Measurements from ENCODE around the gene KLK2. TPM values are rescaled to one million over a fixed set of nuclear protein-coding genes. Genes with fewer than 3 reads are reported as not detected.
A peak's percentile ranks its signal among the peaks of the same experiment; 100 is the strongest.
"Not testable (repeated sequence)": the region's sequence is repeated elsewhere in the genome, so short reads cannot be mapped to it uniquely, and the experiment has no call there.

The KLK2 gene
- total and polyA plus RNA-seq, 7 experiments from 2014 or later, result not detected

DNA sequence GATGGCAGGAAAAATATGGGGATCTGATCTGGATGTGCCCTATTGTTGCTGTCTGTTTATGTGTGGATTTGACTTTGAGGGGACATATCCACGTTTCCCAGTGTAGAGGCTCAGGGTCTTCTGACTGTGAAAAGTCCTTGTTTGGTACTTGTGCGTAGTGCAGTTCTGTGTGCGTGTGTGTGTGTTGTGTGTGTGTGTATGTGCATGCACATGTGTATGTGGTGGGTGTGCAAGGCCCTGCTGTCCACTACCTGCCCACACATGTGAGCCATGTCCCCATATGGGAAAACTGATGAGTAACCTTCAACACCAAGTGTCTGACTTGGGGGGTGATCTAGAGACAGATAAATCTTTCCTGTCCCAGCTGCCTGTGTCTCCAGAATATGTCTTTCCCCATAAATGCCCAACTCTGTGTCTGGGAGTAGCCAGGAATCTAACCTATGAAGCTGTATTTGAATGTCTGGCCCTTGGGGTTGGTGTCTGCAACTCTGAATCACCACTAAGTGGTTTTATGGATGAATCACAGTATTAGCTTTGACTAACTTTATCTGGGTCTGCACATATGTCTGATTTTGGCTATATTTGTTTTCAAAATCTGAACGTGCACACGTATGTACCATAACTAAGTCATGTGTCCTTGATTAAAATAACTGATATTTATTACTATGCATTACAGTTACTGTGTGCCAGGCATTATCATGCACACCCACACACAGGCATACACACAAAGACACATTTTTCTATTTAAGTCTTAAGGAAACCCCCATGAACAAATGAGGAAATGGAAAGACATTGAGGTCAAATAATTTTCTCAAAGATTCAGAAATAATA is 17.4 kb downstream of the KLK2 start:
- POLR2A ChIA-PET, result no interaction called here
- no peak for ATAC-seq
- H3K27me3 Mint-ChIP-seq, result peaks cover 9 to 80% (median 41%) of the 10 kb centered on the region in 5 donors

DNA sequence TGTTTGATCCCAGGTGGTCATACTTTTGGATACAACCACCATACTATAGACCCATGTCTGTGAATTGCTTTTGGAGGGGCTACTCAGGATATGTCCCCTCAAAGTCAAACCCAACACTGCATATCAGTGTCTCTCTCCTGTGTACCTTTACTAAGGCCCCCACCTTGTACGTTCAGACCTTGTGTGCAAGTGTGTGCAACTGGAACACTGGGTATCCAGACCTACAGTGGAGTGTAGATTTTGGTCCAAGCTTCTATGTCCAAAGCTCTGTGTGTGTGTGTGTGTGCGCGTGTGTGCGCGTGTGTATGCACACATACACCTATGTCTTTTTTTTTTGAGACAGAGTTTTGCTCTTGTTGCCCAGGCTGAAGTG is 18.0 kb downstream of the KLK2 start:
- intact Hi-C loops (cut with micrococcal nuclease), result no loop called here

More for the DNA sequence above, 17.4 kb downstream of the KLK2 start:
- H3K9me3 ChIP-seq (ENCODE audit: control insufficient read depth in 2 of 3, low read length in 3 of 3), result peaks cover 0 to 9% (median 0%) of the 10 kb centered on the region in 3 experiments
- H3K4me1 ChIP-seq (ENCODE audit: control insufficient read depth in 2 of 2, insufficient read depth in 2 of 2, low read length in 2 of 2), result no peaks in the 10 kb centered on the region
- H3K9me3 Mint-ChIP-seq, result peaks cover 0 to 22% (median 5%) of the 10 kb centered on the region in 11 donors
- no peaks in the 10 kb centered on the region for H3K36me3 ChIP-seq (ENCODE audit: control insufficient read depth in 2 of 3, insufficient read depth in 3 of 3, low read length in 3 of 3)
- peaks cover 0 to 4% (median 0%) of the 10 kb centered on the region in 5 donors for H3K36me3 Mint-ChIP-seq
- H3K4me3 Mint-ChIP-seq, result no peak overlapping the region
- no peaks in the 10 kb centered on the region for H3K4me1 Mint-ChIP-seq
- no peak overlapping the region for H3K27ac Mint-ChIP-seq
- intact Hi-C loops (cut with micrococcal nuclease), result no loop called here
- H3K27me3 ChIP-seq (ENCODE audit: control insufficient read depth in 2 of 2, insufficient read depth in 2 of 2, low read length in 2 of 2), result no peaks in the 10 kb centered on the region
- DNase-seq, result no peak
- H3K4me3 ChIP-seq (ENCODE audit: low read length), result no peak overlapping the region
- CTCF ChIA-PET, result no interaction called here
- H3K27ac ChIP-seq (ENCODE audit: low read depth, low read length), result no peak overlapping the region

DNA sequence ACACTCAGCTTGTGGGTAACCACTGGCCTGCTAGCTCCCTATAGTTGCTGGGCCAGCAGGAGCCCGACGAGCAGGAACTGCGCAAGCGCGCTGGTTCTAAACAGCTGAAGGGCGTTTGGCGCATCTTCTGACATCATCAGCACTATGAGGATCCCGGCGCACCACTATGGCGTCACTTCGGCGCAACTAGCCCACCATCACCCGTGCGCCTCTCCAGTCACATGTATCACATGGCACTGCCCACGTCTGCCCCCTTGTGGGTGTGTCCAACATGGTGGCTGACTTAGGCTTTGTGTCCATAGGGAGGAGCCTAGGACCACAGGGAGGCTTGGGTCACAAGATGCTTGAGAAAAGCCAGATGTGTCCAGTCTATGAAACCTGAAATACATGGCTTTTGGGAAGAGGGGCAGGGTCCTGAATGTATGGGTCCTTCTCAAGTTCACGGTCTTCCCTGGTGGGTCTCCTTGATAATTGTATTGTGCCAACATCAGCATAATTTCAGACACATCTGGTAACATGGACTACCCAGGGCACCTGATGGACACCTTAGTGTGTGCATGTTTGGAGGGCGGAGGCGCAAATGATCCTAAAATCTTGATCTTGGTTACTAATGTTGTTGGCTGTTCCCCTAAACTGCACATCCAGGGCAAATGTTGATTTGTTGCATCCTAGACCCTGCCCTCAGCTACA is 20.0 kb downstream of the KLK2 start:
- H3K4me1 ChIP-seq (ENCODE audit: control insufficient read depth in 2 of 2, insufficient read depth in 2 of 2, low read length in 2 of 2), result no peaks in the 10 kb centered on the region
- intact Hi-C loops (cut with micrococcal nuclease), result no loop called here
- peaks cover 0 to 1% (median 0%) of the 10 kb centered on the region in 7 donors for H3K4me1 Mint-ChIP-seq

More for the DNA sequence above, 18.0 kb downstream of the KLK2 start:
- CTCF ChIA-PET, result no interaction called here
- Mint-ChIP-seq H3K4me1 (no peaks in the 10 kb centered on the region), H3K36me3 (peaks cover 0 to 4% (median 0%) of the 10 kb centered on the region in 5 donors), H3K4me3 (no peak overlapping the region), H3K27ac (no peak overlapping the region), H3K27me3 (peaks cover 9 to 77% (median 38%) of the 10 kb centered on the region in 5 donors), H3K9me3 (peaks cover 0 to 23% (median 5%) of the 10 kb centered on the region in 11 donors)
- Histone ChIP-seq H3K27me3 (ENCODE audit: control insufficient read depth in 2 of 2, insufficient read depth in 2 of 2, low read length in 2 of 2) (no peaks in the 10 kb centered on the region), H3K4me1 (ENCODE audit: control insufficient read depth in 2 of 2, insufficient read depth in 2 of 2, low read length in 2 of 2) (no peaks in the 10 kb centered on the region), H3K4me3 (ENCODE audit: low read length) (no peak overlapping the region), H3K27ac (ENCODE audit: low read depth, low read length) (no peak overlapping the region), H3K9me3 (ENCODE audit: control insufficient read depth in 2 of 3, low read length in 3 of 3) (peaks cover 0 to 9% (median 0%) of the 10 kb centered on the region in 3 experiments), H3K36me3 (ENCODE audit: control insufficient read depth in 2 of 3, insufficient read depth in 3 of 3, low read length in 3 of 3) (no peaks in the 10 kb centered on the region)
- DNase-seq, result no peak
- ATAC-seq, result no peak
- POLR2A ChIA-PET, result no interaction called here

DNA sequence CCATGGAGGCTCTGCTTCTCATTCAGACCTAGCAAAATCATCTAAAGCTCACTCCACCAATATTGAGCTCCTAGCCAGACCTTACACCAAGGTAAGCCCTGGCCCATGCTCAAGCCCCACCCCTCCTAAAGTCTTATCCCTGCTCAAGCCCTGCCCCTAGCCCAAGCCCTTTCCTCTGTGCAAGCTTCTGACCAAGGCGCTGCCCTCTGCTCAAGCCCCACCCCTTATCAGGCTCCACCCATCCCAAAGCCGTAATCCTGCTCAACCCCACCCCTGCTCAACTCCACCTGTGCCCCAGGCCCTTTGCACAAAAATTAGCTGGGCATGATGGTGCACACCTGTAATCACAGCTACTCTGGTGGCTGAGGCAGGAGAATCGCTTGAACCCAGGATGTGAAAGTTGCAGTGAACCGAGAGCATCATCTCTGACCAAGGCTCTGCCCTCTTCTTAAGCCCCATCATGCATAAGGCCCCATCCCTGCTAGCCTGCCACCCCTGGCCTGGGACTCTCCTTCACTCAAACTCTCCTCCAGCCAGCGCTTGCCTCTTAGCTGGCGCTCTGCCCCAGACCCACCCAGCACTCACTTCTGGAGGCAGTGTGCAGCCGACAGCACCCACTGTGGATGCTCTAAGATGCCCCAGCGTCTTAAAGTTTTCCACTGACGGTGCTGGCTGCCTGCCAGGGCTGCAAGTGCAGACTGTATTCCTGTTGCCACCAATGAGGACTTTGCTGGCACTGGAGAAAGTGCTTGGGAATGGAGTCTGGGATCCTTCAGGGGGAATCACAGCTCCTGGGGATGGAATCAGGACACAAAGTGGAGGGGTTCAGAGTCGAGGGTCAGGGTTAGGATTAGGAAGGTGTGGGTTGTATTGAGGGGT is 21.5 kb downstream of the KLK2 start:
- Mint-ChIP-seq H3K4me1 (peaks cover 0 to 1% (median 0%) of the 10 kb centered on the region in 7 donors), H3K36me3 (peaks cover 0 to 4% (median 0%) of the 10 kb centered on the region in 5 donors), H3K27ac (no peak overlapping the region), H3K27me3 (peaks cover 3 to 70% (median 32%) of the 10 kb centered on the region in 5 donors), H3K9me3 (peaks cover 0 to 23% (median 5%) of the 10 kb centered on the region in 11 donors), H3K4me3 (no peak overlapping the region)
- no peaks in the 10 kb centered on the region for H3K36me3 ChIP-seq (ENCODE audit: control insufficient read depth in 2 of 3, insufficient read depth in 3 of 3, low read length in 3 of 3)
- peaks cover 0 to 9% (median 0%) of the 10 kb centered on the region in 3 experiments for H3K9me3 ChIP-seq (ENCODE audit: control insufficient read depth in 2 of 3, low read length in 3 of 3)
- H3K27ac ChIP-seq (ENCODE audit: low read depth, low read length), result no peak overlapping the region
- DNase-seq (no peak), ATAC-seq (no peak)
- H3K27me3 ChIP-seq (ENCODE audit: control insufficient read depth in 2 of 2, insufficient read depth in 2 of 2, low read length in 2 of 2), result no peaks in the 10 kb centered on the region
- no peaks in the 10 kb centered on the region for H3K4me1 ChIP-seq (ENCODE audit: control insufficient read depth in 2 of 2, insufficient read depth in 2 of 2, low read length in 2 of 2)
- CTCF ChIA-PET, result no interaction called here
- POLR2A ChIA-PET, result no interaction called here
- intact Hi-C loops (cut with micrococcal nuclease), result no loop called here
- H3K4me3 ChIP-seq (ENCODE audit: low read length), result no peak overlapping the region

More for the DNA sequence above, 20.0 kb downstream of the KLK2 start:
- Histone ChIP-seq H3K4me3 (ENCODE audit: low read length) (no peak overlapping the region), H3K27me3 (ENCODE audit: control insufficient read depth in 2 of 2, insufficient read depth in 2 of 2, low read length in 2 of 2) (no peaks in the 10 kb centered on the region), H3K36me3 (ENCODE audit: control insufficient read depth in 2 of 3, insufficient read depth in 3 of 3, low read length in 3 of 3) (no peaks in the 10 kb centered on the region), H3K9me3 (ENCODE audit: control insufficient read depth in 2 of 3, low read length in 3 of 3) (peaks cover 0 to 9% (median 0%) of the 10 kb centered on the region in 3 experiments), H3K27ac (ENCODE audit: low read depth, low read length) (no peak overlapping the region)
- Mint-ChIP-seq H3K4me3 (no peak overlapping the region), H3K27ac (no peak overlapping the region), H3K9me3 (peaks cover 0 to 23% (median 5%) of the 10 kb centered on the region in 11 donors), H3K27me3 (peaks cover 4 to 73% (median 35%) of the 10 kb centered on the region in 5 donors), H3K36me3 (peaks cover 0 to 4% (median 0%) of the 10 kb centered on the region in 5 donors)
- POLR2A ChIA-PET, result no interaction called here
- CTCF ChIA-PET, result no interaction called here
- ATAC-seq (no peak), DNase-seq (no peak)

DNA sequence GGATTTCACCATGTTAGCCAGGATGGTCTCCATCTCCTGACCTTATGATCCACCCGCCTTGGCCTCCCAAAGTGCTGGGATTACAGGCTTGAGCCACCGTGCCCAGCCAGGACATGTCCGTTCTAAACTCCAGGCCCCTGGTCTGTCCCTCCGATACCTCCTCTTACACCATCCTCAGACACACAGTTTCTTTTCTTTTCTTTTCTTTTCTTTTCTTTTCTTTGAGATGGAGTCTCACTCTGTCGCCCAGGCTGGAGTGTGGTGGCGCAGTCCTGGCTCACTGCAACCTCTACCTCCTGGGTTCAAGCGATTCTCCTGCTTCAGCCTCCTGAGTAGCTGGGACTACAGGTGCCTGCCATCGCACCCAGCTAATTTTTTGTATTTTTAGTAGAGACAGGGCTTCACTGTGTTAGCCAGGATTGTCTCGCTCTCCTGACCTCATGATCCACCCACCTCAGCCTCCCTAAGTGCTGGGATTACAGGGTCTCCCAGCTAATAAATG is 22.9 kb downstream of the KLK2 start:
- Mint-ChIP-seq H3K27me3 (peaks cover 3 to 68% (median 32%) of the 10 kb centered on the region in 5 donors), H3K9me3 (peaks cover 0 to 23% (median 5%) of the 10 kb centered on the region in 11 donors)
- H3K4me1 Mint-ChIP-seq; H3K27ac Mint-ChIP-seq; ATAC-seq; H3K4me3 ChIP-seq (ENCODE audit: low read length); H3K27me3 ChIP-seq (ENCODE audit: control insufficient read depth in 2 of 2, insufficient read depth in 2 of 2, low read length in 2 of 2); H3K4me3 Mint-ChIP-seq; H3K9me3 ChIP-seq (ENCODE audit: control insufficient read depth in 2 of 3, low read length in 3 of 3); POLR2A ChIA-PET; H3K36me3 Mint-ChIP-seq; intact Hi-C loops (cut with micrococcal nuclease); DNase-seq; H3K27ac ChIP-seq (ENCODE audit: low read depth, low read length); H3K36me3 ChIP-seq (ENCODE audit: control insufficient read depth in 2 of 3, insufficient read depth in 3 of 3, low read length in 3 of 3); H3K4me1 ChIP-seq (ENCODE audit: control insufficient read depth in 2 of 2, insufficient read depth in 2 of 2, low read length in 2 of 2): not testable (repeated sequence)
- CTCF ChIA-PET, result interaction anchor here (0.6 kb wide), 1 partner anchor 134 kb away, joined by 3 read pairs; no protein-coding TSS in a partner anchor

DNA sequence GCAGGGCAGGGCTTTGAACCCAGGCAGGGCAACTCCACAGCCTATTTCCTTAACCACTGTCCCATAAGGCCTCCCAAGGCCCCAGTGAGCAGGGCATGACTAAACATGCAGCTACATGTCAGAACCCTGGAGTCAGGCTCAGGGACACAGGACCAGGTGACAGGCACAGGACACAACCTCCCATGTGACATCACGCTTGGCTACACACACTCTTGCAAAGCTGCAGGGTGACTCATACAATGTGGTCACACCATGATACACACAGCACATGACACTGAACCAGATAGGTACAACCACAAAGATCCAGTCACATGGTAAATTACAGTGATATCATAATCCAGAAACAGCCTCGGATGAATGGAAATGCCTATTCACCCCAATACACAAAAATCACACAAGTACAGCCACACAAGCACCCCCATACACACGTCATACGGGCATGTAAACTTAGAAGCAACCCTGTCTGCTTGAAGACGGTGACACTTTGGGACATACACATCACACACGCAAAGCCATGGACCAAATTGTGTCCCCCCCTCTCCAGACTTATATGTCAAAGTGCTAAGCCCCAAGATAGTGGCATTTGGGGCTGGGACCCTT is 23.5 kb downstream of the KLK2 start:
- peaks cover 0 to 9% (median 0%) of the 10 kb centered on the region in 3 experiments for H3K9me3 ChIP-seq (ENCODE audit: control insufficient read depth in 2 of 3, low read length in 3 of 3)
- Mint-ChIP-seq H3K27me3 (peaks cover 3 to 69% (median 35%) of the 10 kb centered on the region in 5 donors), H3K4me3 (no peak overlapping the region), H3K9me3 (peaks cover 0 to 23% (median 5%) of the 10 kb centered on the region in 11 donors), H3K36me3 (peaks cover 0 to 4% (median 0%) of the 10 kb centered on the region in 5 donors), H3K27ac (no peak overlapping the region), H3K4me1 (peaks cover 0 to 1% (median 0%) of the 10 kb centered on the region in 7 donors)
- ChIA-PET CTCF (interaction anchor here (0.6 kb wide), 1 partner anchor 133 kb away, joined by 3 read pairs; no protein-coding TSS in a partner anchor), POLR2A (no interaction called here)
- ATAC-seq (peak; percentile 60), DNase-seq (no peak)
- H3K27me3 ChIP-seq (ENCODE audit: control insufficient read depth in 2 of 2, insufficient read depth in 2 of 2, low read length in 2 of 2), result no peaks in the 10 kb centered on the region
- H3K4me3 ChIP-seq (ENCODE audit: low read length), result no peak overlapping the region
- H3K4me1 ChIP-seq (ENCODE audit: control insufficient read depth in 2 of 2, insufficient read depth in 2 of 2, low read length in 2 of 2), result no peaks in the 10 kb centered on the region
- intact Hi-C loops (cut with micrococcal nuclease), result no loop called here
- H3K27ac ChIP-seq (ENCODE audit: low read depth, low read length), result no peak overlapping the region
- no peaks in the 10 kb centered on the region for H3K36me3 ChIP-seq (ENCODE audit: control insufficient read depth in 2 of 3, insufficient read depth in 3 of 3, low read length in 3 of 3)
